Aorta (tissue), 5 donors: ENCODE measurements around the gene USP2. TPM values are rescaled to one million over a fixed set of nuclear protein-coding genes. Genes with fewer than 3 reads are reported as not detected.
A peak's percentile ranks its signal among the peaks of the same experiment; 100 is the strongest.

Source experiments
- ATAC-seq: fragments of 200-7000 bp; cut with Tn5 transposase; one replicate; pipeline ENCODE4 v1.9.1; 2022; ENCODE audit warnings: moderate library complexity; ENCODE audit not compliant: low FRiP score
- DNase-seq, 2 donors: peaks; one replicate each; pipeline ENCODE4 v3.0.0-alpha.2; 2020
- H3K27ac ChIP-seq, 2 donors: one replicate each; pipeline ENCODE4 v1.5.1; 2013; ENCODE audit warnings: low read length in 2 of 2, mild to moderate bottlenecking in 2 of 2, moderate library complexity in 2 of 2, control low read depth in 1 of 2, inconsistent platforms in 1 of 2, low read depth in 1 of 2
- H3K27me3 ChIP-seq, 2 donors: one replicate each; pipeline ENCODE4 v1.6.1; 2013; ENCODE audit warnings: control low read depth in 1 of 2, low read length in 1 of 2, mild to moderate bottlenecking in 1 of 2, moderate library complexity in 1 of 2; ENCODE audit not compliant: insufficient read depth in 2 of 2, control insufficient read depth in 1 of 2
- H3K36me3 ChIP-seq, 2 donors: one replicate each; pipeline ENCODE4 v1.6.1; 2013; ENCODE audit warnings: control low read depth in 1 of 2, low read length in 1 of 2, mild to moderate bottlenecking in 1 of 2; ENCODE audit not compliant: insufficient read depth in 2 of 2, control insufficient read depth in 1 of 2
- H3K4me1 ChIP-seq, 2 donors: one replicate each; pipeline ENCODE4 v1.6.1; 2013; ENCODE audit warnings: low read length in 2 of 2, control low read depth in 1 of 2, mild to moderate bottlenecking in 1 of 2, moderate library complexity in 1 of 2; ENCODE audit not compliant: insufficient read depth in 2 of 2, control insufficient read depth in 1 of 2
- H3K4me3 ChIP-seq, 2 donors: one replicate each; pipeline ENCODE4 v1.5.1; 2013; ENCODE audit warnings: low read length in 2 of 2, control low read depth in 1 of 2, mild to moderate bottlenecking in 1 of 2
- H3K9me3 ChIP-seq: one replicate; pipeline ENCODE4 v1.6.1; 2013; ENCODE audit warnings: mild to moderate bottlenecking, low read length; ENCODE audit not compliant: control insufficient read depth
- WGBS, 2 donors: extraction: QIAGEN DNeasy Blood & Tissue Kit; methylation state at CpG; one replicate each; pipeline ENCODE4 v1.1.7; 2013; 5-methylcytosine and 5-hydroxymethylcytosine counted together
- intact Hi-C, 2 donors: fragments of 100-400 bp; cut with DNase I; formaldehyde crosslinking; loops; one replicate each; pipeline versions ENCODE4 v1.14.2 to v1.15.0; 2022
- polyA plus RNA-seq, 2 donors: library from polyadenylated mRNA; stranded (reverse); fragments of 200-250 nt; gene quantifications; one replicate each; pipeline ENCODE4 v1.2.3, GENCODE V29; 2013
- total RNA-seq, 2 donors: library from RNA; stranded (reverse); fragmentation: NEBNext Ultra II Directional; extraction: Animal tissue kit (Norgen Biotek cat#: 25700); gene quantifications; one replicate each; pipeline ENCODE4 v1.2.1, GENCODE V29; 2021
- donor health status: healthy with polysubstance abuse.
- donor health status: Bipolar disorder and iron deficiency.
- donor health status: DM: no; HTN: no; CAD: no.
- donor health status: DM: no; HTN: no; CAD: no.
- donor health status: DM: yes; HTN: yes; CAD: no.

USP2 gene
- total and polyA plus RNA-seq, 4 donors: 0.18 to 3.0 (median 1.9) TPM

DNA sequence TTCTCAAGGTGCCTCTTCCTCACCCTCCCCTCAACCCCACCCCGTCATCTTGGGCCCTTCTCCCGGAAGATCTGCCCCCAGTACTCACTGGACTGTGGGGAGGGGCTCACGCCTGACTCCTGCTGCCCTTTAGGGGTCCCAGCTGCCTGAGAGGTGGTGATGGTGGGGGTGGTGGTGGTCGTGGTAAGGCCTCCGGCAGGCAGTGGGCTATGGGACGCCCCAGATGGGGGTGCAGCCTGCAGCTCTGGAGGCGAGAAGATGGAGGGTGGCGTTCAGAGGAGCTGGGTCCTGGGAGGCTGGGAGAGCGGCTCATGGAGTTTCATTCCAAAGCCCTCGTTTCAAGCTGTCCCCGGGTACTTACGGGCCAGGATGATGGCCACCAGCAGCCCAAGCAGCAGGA is 35.8 kb downstream of the USP2 start:
- Histone ChIP-seq H3K36me3 (no peaks in the 10 kb centered on the region), H3K4me1 (no peaks in the 10 kb centered on the region), H3K9me3 (no peaks in the 10 kb centered on the region), H3K4me3 (no peak overlapping the region), H3K27me3 (no peaks in the 10 kb centered on the region), H3K27ac (no peak overlapping the region)
- no peak for ATAC-seq
- intact Hi-C loops: no loop called here
- 88 to 92% methylated on average over 12 of the region's 12 CpGs for WGBS, 2 donors
- DNase-seq: peak in 1 of 2 donors; percentile 42

DNA sequence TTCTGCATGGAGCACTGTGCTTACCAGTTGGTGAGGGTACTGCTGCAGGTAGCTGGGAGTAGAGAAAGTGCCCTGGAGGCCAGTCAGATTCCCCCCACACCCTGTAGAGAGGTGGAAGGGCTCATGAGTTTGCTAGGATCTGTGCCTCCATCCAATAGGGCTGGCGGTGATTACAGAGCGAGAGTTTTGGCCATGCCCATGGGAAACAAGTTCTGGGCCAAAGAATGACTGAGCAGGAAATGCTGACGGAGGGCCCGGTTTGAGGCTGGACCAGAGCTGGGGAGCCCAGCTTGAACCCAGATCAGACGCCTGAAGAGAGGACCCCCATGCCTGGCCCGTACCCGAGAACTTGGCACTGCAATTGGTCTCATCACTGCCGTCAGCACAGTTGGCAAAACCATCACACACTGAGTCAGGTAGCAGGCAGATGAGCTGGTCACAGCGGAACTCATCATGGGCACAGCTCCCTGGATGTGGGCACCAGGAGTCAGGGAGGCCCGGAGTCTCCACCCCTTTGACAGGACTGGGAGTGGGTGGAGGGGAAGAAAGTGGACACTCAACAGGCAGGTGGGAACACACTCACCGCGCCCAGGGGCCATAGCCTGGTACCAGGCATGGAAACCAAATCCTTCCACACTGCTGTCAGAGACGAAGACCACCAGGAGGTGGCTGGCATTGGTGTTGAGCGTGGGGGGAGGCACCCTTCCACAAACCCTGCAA is 37.0 kb downstream of the USP2 start:
- H3K27ac ChIP-seq: no peak overlapping the region
- H3K27me3 ChIP-seq: no peaks in the 10 kb centered on the region
- ATAC-seq: no peak
- H3K9me3 ChIP-seq: no peaks in the 10 kb centered on the region
- WGBS, 2 donors: 55 to 64% methylated on average over 14 of the region's 14 CpGs
- peak; percentile 54 to 74 for DNase-seq
- intact Hi-C loops: no loop called here
- no peaks in the 10 kb centered on the region for H3K4me1 ChIP-seq
- H3K4me3 ChIP-seq: no peak overlapping the region
- H3K36me3 ChIP-seq: no peaks in the 10 kb centered on the region

DNA sequence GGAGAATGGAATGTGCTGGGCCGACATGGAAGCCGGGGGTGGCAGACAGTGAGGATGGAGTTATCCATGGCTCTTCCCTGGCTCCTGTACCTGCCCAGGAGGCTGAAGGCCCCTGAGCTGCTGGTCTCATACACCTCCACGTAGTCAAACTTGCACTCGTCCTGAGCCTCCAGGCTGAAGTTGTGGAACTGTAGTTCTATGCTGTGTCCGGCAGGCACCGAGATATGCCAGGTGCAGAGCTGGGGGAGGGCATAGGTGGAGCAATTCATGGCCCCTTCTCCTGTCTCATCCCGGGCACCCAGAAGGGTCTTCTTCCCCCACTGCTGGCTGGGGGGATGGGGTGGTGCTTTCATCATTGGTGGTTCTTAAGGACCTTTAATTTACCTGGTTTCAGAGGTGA is 37.8 kb downstream of the USP2 start:
- no peak overlapping the region for H3K27ac ChIP-seq
- H3K27me3 ChIP-seq: no peaks in the 10 kb centered on the region
- intact Hi-C loops: no loop called here
- DNase-seq: peak in 1 of 2 donors; percentile 31
- ATAC-seq: no peak
- no peaks in the 10 kb centered on the region for H3K36me3 ChIP-seq
- no peaks in the 10 kb centered on the region for H3K4me1 ChIP-seq
- no peak overlapping the region for H3K4me3 ChIP-seq
- 95% methylated on average over 7 of the region's 7 CpGs for WGBS, 2 donors
- H3K9me3 ChIP-seq: no peaks in the 10 kb centered on the region

DNA sequence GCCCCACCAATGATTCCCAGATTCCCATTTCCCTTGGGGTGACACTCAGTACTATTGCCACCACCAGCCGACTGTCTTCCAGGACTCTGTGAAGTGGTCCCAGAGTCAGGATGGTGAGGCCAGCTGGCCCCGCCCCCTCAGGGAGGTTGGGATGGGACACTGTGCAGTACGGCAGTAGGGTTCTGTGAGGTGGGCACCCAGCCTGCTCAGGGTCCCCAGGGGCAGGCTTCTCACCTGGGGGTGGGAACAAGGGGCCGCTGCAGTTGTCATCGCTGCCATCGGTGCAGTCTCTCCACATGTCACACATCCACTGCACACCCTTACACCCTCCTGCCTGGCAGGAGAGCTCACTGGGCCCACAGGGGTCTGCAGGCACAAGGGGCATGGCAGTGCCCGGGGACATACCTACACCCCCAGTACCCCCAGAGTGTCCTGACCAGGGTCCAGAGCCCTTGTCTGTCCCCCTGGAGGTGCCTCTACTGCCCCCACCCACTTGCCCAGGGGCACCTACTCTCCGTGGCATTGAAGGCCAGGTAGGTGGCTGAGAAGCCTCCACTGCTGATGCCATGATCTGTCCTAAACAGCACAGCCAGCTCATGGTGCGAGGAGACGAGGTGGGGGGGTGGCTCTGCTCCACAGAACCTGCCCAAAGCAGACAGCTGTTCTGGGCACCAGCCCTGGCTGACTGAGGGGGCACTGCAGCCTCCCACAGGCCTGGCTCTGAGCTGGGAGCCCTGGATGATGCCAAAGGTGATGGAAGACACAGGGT is 38.9 kb downstream of the USP2 start:
- ATAC-seq (no peak), DNase-seq (peak in 1 of 2 donors; percentile 50)
- WGBS, 2 donors: 85 to 90% methylated on average over 10 of the region's 10 CpGs
- H3K9me3 ChIP-seq: no peaks in the 10 kb centered on the region
- no peaks in the 10 kb centered on the region for H3K4me1 ChIP-seq
- H3K36me3 ChIP-seq: no peaks in the 10 kb centered on the region
- no peak overlapping the region for H3K27ac ChIP-seq
- H3K4me3 ChIP-seq: no peak overlapping the region
- H3K27me3 ChIP-seq: no peaks in the 10 kb centered on the region
- intact Hi-C loops: no loop called here

GRCh38 chr11:119342023-119342300 is 39.5 kb downstream of the USP2 start:
- DNase-seq (peak in 1 of 2 donors; percentile 46), ATAC-seq (no peak)
- H3K27ac ChIP-seq: no peak overlapping the region
- no peaks in the 10 kb centered on the region for H3K27me3 ChIP-seq
- WGBS, 2 donors: 82 to 92% methylated on average over 7 of the region's 7 CpGs
- H3K4me3 ChIP-seq: no peak overlapping the region
- H3K9me3 ChIP-seq: no peaks in the 10 kb centered on the region
- no peaks in the 10 kb centered on the region for H3K36me3 ChIP-seq
- H3K4me1 ChIP-seq: no peaks in the 10 kb centered on the region
- intact Hi-C loops: no loop called here

DNA sequence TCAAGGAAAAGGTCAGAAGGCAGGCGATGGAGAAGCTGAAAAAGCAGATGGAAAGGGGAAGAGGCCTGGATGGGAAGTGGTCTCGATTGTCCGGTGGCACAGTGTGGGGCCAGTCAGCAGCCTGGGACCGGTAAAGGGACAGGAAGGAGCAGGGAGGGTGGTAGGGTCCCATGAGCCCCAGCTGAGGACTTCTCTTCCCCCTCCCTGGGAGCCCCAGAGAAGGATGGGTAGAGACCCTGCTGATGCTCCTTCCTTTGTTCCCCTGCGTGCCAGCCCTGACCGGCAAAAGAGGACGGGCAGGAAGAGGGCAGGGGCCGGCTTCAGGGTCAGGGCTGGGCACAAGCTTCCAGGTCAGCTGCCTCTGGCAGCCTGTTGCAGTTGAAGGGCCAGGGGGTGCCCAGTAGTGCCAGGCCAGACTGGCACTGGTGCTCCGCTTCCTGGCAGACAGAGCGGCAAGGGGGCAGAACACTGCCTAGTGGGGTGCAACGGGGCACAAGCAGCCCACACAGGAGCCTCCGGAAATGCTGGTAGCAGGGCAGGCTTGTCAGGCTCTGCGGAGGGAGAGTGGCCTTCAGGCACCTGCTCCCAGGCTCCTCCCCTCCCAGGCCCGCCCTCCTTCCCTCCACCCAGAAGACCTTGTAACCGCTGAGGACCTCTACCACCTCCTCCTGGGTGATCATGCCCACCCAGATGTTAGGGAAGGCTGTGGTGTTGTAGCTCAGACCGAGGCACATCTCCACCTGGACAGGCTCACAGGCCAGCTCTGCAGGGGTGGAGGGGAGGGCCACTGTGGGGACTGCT is 40.1 kb downstream of the USP2 start:
- Histone ChIP-seq H3K4me1 (no peaks in the 10 kb centered on the region), H3K4me3 (no peak overlapping the region), H3K36me3 (no peaks in the 10 kb centered on the region), H3K27ac (no peak overlapping the region), H3K27me3 (no peaks in the 10 kb centered on the region), H3K9me3 (no peaks in the 10 kb centered on the region)
- DNase-seq (peak in 1 of 2 donors; percentile 60), ATAC-seq (no peak)
- 82 to 87% methylated on average over 16 of the region's 16 CpGs for WGBS, 2 donors
- intact Hi-C loops: no loop called here

DNA sequence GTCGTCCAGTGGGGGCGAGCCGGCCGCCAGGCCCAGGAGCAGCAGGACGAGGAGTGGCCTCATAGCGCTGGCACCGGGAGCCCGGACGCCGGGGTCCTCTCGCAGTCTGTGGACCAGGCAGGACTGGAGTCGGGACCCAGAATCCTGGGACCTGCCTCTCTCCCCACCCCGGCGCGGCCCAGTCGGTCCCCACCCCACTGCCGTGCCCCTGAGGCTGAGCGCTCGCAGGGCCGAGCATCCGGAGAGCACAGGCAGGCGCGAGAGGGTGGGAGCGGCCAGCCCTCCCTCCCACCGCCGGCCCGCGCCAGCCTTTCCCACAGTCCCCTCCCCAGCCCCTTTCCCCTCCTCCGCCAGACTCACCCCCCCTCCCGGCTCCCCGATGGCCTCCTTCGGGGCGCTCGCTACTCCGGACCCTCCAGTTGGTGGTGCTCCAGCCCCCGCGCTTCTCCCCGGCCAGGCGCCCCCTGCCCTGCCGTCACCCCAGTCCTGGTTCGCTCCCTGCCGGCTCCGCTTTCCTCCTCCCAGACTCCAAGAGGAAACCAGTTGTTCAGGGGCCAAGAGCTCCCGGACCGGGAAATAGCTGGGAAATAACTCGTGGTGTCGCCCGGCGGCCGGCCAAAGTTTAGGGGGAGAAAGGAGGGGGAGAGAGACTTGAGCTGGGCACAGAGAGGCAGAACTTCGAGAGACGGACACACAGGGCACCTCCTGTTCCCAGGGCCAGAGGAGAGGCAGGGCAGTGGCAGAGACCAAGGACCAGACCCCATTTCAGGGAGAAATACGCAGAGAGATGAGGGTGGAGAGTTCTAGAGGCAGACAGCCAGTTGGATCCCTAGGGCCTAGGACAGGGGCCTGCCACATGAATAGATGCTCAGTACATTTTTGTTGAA is 40.9 kb downstream of the USP2 start, which contains the start of gene C1QTNF5:
C1QTNF5 (minus strand) TSS at position 549 of the 887 bp plus-strand sequence; CDS start at position 63, 486 bp downstream.
- Histone ChIP-seq H3K27ac (peak within 1 kb of the TSS in 1 of 2 donors; percentile 43), H3K4me3 (peak within 1 kb of the TSS; percentile 45 to 48), H3K36me3 (no peaks in the 10 kb centered on the region), H3K9me3 (no peaks in the 10 kb centered on the region), H3K27me3 (no peaks in the 10 kb centered on the region), H3K4me1 (no peaks in the 10 kb centered on the region)
- peak; percentile 94 for DNase-seq
- intact Hi-C loops: no loop called here
- peak; percentile 63 for ATAC-seq
- WGBS, 2 donors: 2% methylated on average over 32 to 53 of the region's 53 CpGs
